Breast epithelium (tissue), 4 donors: ENCODE results near the gene URB2. TPM values are rescaled to one million over a fixed set of nuclear protein-coding genes. Genes with fewer than 3 reads are reported as not detected.

ENCODE experiments used
- DNase-seq, 2 donors: peaks; one replicate each; pipeline ENCODE4 v3.0.0-alpha.2; 2019; ENCODE audit warnings: low spot score in 2 of 2
- H3K27ac ChIP-seq, 2 donors: fragments of 200-600 bp; sonication (generic) in 1 of 2; one replicate each; pipeline ENCODE4 v1.5.1; 2016 to 2019; ENCODE audit warnings: mild to moderate bottlenecking in 1 of 2
- H3K27me3 ChIP-seq, 2 donors: fragments of 200-600 bp; sonication (generic) in 1 of 2; one replicate each; pipeline versions ENCODE4 v1.5.1 to v1.6.0; 2017 to 2019; ENCODE audit warnings: control low read depth in 1 of 2, mild to moderate bottlenecking in 1 of 2
- H3K36me3 ChIP-seq: fragments of 200-600 bp; one replicate; pipeline ENCODE4 v1.5.1; 2019
- H3K4me1 ChIP-seq, 2 donors: fragments of 200-600 bp; sonication (generic); one replicate each; pipeline ENCODE4 v1.5.1; 2016 to 2019; ENCODE audit warnings: control low read depth in 1 of 2
- H3K4me3 ChIP-seq, 3 donors: fragments of 200-600 bp; sonication (generic); 1 replicate in 2 of 3; 2 replicates in 1 of 3; pipeline ENCODE4 v1.5.1; 2016 to 2019; ENCODE audit warnings: mild to moderate bottlenecking in 3 of 3, moderate library complexity in 2 of 3
- H3K9me3 ChIP-seq, 2 donors: fragments of 200-600 bp; sonication (generic) in 1 of 2; one replicate each; pipeline ENCODE4 v1.5.1; 2016 to 2019; ENCODE audit warnings: control low read depth in 1 of 2
- CTCF ChIP-seq, 3 donors: fragments of 450-650 bp; IDR thresholded peaks; one replicate each; pipeline ENCODE4 v1.5.1; 2016 to 2017; ENCODE audit warnings: antibody characterized with exemption in 3 of 3, mild to moderate bottlenecking in 3 of 3, moderate library complexity in 3 of 3
- POLR2A ChIP-seq: fragments of 450-650 bp; IDR thresholded peaks from one replicate; pipeline ENCODE4 v1.6.1; 2016; ENCODE audit warnings: antibody characterized with exemption, mild to moderate bottlenecking, moderate library complexity
- POLR2AphosphoS5 ChIP-seq, 3 donors: sonication (generic); formaldehyde crosslinking; IDR thresholded peaks; one replicate each; pipeline ENCODE4 v1.6.1; 2017; ENCODE audit warnings: antibody characterized with exemption in 3 of 3
- intact Hi-C: fragments of 100-400 bp; cut with DNase I; formaldehyde crosslinking; loops from one replicate; pipeline ENCODE4 v1.15.1; 2023; ENCODE audit warnings: low total_unique reads
- total RNA-seq, 3 donors: library from RNA; depleted of rRNA; stranded (reverse); fragments of >200 nt; gene quantifications; one replicate each; pipeline ENCODE4 v1.1.0, GENCODE V29; 2016

The URB2 gene
- total RNA-seq, 3 donors from 2014 or later = 9.3 to 14.1 (median 12.7) TPM

GRCh38 chr1:229651546-229651945, 25.5 kb downstream of the URB2 start:
- Histone ChIP-seq H3K4me1 (no peaks in the 10 kb centered on the region), H3K4me3 (no peak overlapping the region), H3K36me3 (no peaks in the 10 kb centered on the region), H3K27ac (no peak overlapping the region), H3K27me3 (no peaks in the 10 kb centered on the region), H3K9me3 (no peaks in the 10 kb centered on the region)
- intact Hi-C loops = no loop called here
- DNase-seq = no peak
- TF ChIP-seq POLR2A = no peak
- no peak for TF ChIP-seq POLR2AphosphoS5 (IDR thresholded peaks at IDR 0.05)
- no peak for TF ChIP-seq CTCF (IDR thresholded peaks at IDR 0.05)

- Histone ChIP-seq H3K36me3 (no peaks in the 10 kb centered on the region), H3K27me3 (no peaks in the 10 kb centered on the region), H3K27ac (no peak overlapping the region), H3K4me3 (no peak overlapping the region), H3K4me1 (no peaks in the 10 kb centered on the region), H3K9me3 (no peaks in the 10 kb centered on the region)
- TF ChIP-seq POLR2A (no peak), POLR2AphosphoS5 (IDR thresholded peaks at IDR 0.05) (no peak)
- DNase-seq = no peak
- intact Hi-C loops = no loop called here
Observed at GRCh38 chr1:229653420-229653819, 27.4 kb downstream of the URB2 start.

- Histone ChIP-seq H3K27me3 (no peaks in the 10 kb centered on the region), H3K9me3 (no peaks in the 10 kb centered on the region), H3K36me3 (no peaks in the 10 kb centered on the region), H3K4me3 (no peak overlapping the region), H3K27ac (no peak overlapping the region), H3K4me1 (no peaks in the 10 kb centered on the region)
- intact Hi-C loops = no loop called here
- no peak for TF ChIP-seq POLR2A
- no peak for TF ChIP-seq CTCF (IDR thresholded peaks at IDR 0.05)
- TF ChIP-seq POLR2AphosphoS5 (IDR thresholded peaks at IDR 0.05) = no peak
- no peak for DNase-seq
Observed at GRCh38 chr1:229655781-229656180, 29.7 kb downstream of the URB2 start.

GRCh38 chr1:229657993-229658755, 32.1 kb downstream of the URB2 start:
- TF ChIP-seq CTCF (IDR thresholded peaks at IDR 0.05) = no peak
- no peak for TF ChIP-seq POLR2AphosphoS5 (IDR thresholded peaks at IDR 0.05)
- no peak for TF ChIP-seq POLR2A
- Histone ChIP-seq H3K4me3 (no peak overlapping the region), H3K4me1 (no peaks in the 10 kb centered on the region), H3K27ac (no peak overlapping the region), H3K9me3 (no peaks in the 10 kb centered on the region), H3K27me3 (no peaks in the 10 kb centered on the region), H3K36me3 (no peaks in the 10 kb centered on the region)
- intact Hi-C loops = no loop called here
- no peak for DNase-seq

- H3K27ac ChIP-seq = no peak overlapping the region
- intact Hi-C loops = loop anchor here (10.0 kb wide), 1 partner anchor 654 kb away; no protein-coding TSS in a partner anchor
- no peak for TF ChIP-seq POLR2AphosphoS5 (IDR thresholded peaks at IDR 0.05)
- TF ChIP-seq CTCF (IDR thresholded peaks at IDR 0.05) = peak; percentile 65 to 87 (median 82)
Observed at GRCh38 chr1:229661022-229661877, 35.2 kb downstream of the URB2 start.

More at GRCh38 chr1:229661022-229661877, 35.2 kb downstream of the URB2 start:
- no peak overlapping the region for H3K4me3 ChIP-seq
- no peaks in the 10 kb centered on the region for H3K36me3 ChIP-seq
- H3K4me1 ChIP-seq = no peaks in the 10 kb centered on the region
- no peaks in the 10 kb centered on the region for H3K27me3 ChIP-seq
- H3K9me3 ChIP-seq = no peaks in the 10 kb centered on the region
- peak; percentile 60 to 80 for DNase-seq
